BE2C (cell line): ENCODE measurements around the gene PDF.

Experiments used
- DNase-seq: peaks from one replicate; pipeline ENCODE4 v3.0.0-alpha.2; 2020
- H3K27me3 ChIP-seq: fragments of 250-450 bp; sonication (Bioruptor Pico); 2 replicates; pipeline ENCODE4 v1.5.1; 2020; ENCODE audit warnings: mild to moderate bottlenecking
- H3K36me3 ChIP-seq: fragments of 250-450 bp; sonication (Bioruptor Pico); 2 replicates; pipeline ENCODE4 v1.5.1; 2020; ENCODE audit warnings: mild to moderate bottlenecking
- H3K4me1 ChIP-seq: fragments of 250-450 bp; sonication (Bioruptor Pico); 2 replicates; pipeline ENCODE4 v1.5.1; 2020
- H3K4me3 ChIP-seq: 2 replicates; pipeline ENCODE4 v1.5.1; 2011; ENCODE audit warnings: low read depth, low read length
- H3K9me3 ChIP-seq: fragments of 250-450 bp; sonication (Bioruptor Pico); 2 replicates; pipeline ENCODE4 v1.5.1; 2020
- CTCF ChIP-seq: IDR thresholded peaks from 2 replicates; pipeline ENCODE4 v1.5.1; 2012; ENCODE audit warnings: mild to moderate bottlenecking, low read depth, low read length

Gene PDF

GRCh38 chr16:69344171-69344570, 13.8 kb upstream of the PDF start:
- no peaks in the 10 kb centered on the region for H3K27me3 ChIP-seq
- H3K4me3 ChIP-seq: no peak overlapping the region
- no peak for DNase-seq
- H3K4me1 ChIP-seq: peaks cover 2% of the 10 kb centered on the region; the same call in 1 of the 2 replicates
- no peak for TF ChIP-seq CTCF
- H3K9me3 ChIP-seq: no peaks in the 10 kb centered on the region
- H3K36me3 ChIP-seq: peaks cover 43% of the 10 kb centered on the region

GRCh38 chr16:69340095-69340644, 9.8 kb upstream of the PDF start:
- Histone ChIP-seq H3K36me3 (peaks cover 49% of the 10 kb centered on the region), H3K9me3 (no peaks in the 10 kb centered on the region), H3K4me3 (peak overlapping the region; percentile 99), H3K27me3 (no peaks in the 10 kb centered on the region), H3K4me1 (peaks cover 2% of the 10 kb centered on the region; the same call in 1 of the 2 replicates)
- DNase-seq: no peak
- TF ChIP-seq CTCF: no peak

- peak; percentile 75 for TF ChIP-seq CTCF
- Histone ChIP-seq H3K36me3 (peaks cover 54% of the 10 kb centered on the region), H3K27me3 (no peaks in the 10 kb centered on the region), H3K4me1 (peaks cover 2% of the 10 kb centered on the region; the same call in 1 of the 2 replicates), H3K9me3 (no peaks in the 10 kb centered on the region), H3K4me3 (peak within 1 kb of the TSS; percentile 99)
- peak; percentile 96 for DNase-seq
Observed at GRCh38 chr16:69339289-69340094, 9.1 kb upstream of the PDF start, which contains the start of the genes COG8 and NIP7. Gene COG8 (minus strand): TSS chr16:69339564. CDS start chr16:69339552, 12 bp downstream. Gene NIP7 (plus strand): TSS chr16:69339772. CDS start chr16:69339830, 58 bp downstream.

GRCh38 chr16:69338557-69339288, 8.3 kb upstream of the PDF start:
- Histone ChIP-seq H3K27me3 (no peaks in the 10 kb centered on the region), H3K4me3 (peak overlapping the region; percentile 99), H3K4me1 (peaks cover 2% of the 10 kb centered on the region; the same call in 1 of the 2 replicates), H3K9me3 (no peaks in the 10 kb centered on the region), H3K36me3 (peaks cover 54% of the 10 kb centered on the region)
- TF ChIP-seq CTCF: no peak
- no peak for DNase-seq

- Histone ChIP-seq H3K9me3 (no peaks in the 10 kb centered on the region), H3K4me1 (no peaks in the 10 kb centered on the region), H3K36me3 (peaks cover 51% of the 10 kb centered on the region), H3K27me3 (no peaks in the 10 kb centered on the region), H3K4me3 (no peak overlapping the region)
- no peak for DNase-seq
- no peak for TF ChIP-seq CTCF
Observed at GRCh38 chr16:69334696-69335095, 4.3 kb upstream of the PDF start.
